ENCODE data around the gene DAND5. TPM values are rescaled to one million over a fixed set of nuclear protein-coding genes. Genes with fewer than 3 reads are reported as not detected.

Gene DAND5
- total and polyA plus RNA-seq, 9 of the 15 experiments (the other 6 are each of a cell fraction or from before 2014, with no cell fraction given): 0.22 to 0.83 (median 0.60) TPM

DNA sequence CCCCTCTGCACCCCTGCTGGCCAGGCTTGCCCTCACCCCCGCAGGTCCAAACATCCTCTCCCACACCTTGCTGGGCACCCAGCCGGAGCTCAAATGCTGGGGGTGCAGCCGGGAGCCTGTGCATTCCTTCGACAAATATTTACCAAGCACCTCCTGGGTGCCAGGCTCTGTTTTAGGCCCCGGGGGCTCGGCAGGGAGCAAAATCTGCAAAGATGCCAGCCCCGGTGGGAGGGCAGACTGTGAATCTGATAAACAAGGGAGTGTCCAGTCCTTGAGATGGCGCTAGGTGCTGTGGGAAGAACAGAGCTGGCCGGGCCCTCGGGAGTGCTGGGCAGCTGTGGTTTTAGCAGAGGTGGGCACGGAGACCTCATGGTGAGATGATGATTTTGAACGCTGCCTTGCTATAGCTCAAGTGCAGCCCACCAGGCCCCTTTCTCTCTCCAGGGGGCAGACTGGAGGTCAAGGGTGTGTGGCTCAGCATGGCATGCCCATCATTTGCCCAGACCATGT is 36.5 kb downstream of the DAND5 start (continued):
- TF ChIP-seq, protein P1, sequence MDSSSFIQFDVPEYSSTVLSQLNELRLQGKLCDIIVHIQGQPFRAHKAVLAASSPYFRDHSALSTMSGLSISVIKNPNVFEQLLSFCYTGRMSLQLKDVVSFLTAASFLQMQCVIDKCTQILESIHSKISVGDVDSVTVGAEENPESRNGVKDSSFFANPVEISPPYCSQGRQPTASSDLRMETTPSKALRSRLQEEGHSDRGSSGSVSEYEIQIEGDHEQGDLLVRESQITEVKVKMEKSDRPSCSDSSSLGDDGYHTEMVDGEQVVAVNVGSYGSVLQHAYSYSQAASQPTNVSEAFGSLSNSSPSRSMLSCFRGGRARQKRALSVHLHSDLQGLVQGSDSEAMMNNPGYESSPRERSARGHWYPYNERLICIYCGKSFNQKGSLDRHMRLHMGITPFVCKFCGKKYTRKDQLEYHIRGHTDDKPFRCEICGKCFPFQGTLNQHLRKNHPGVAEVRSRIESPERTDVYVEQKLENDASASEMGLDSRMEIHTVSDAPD (CRISPR knock-in tag; IDR thresholded peaks at IDR 0.05): no peak
- no peak for TF ChIP-seq ZNF124 (CRISPR knock-in tag; IDR thresholded peaks at IDR 0.05)
- TF ChIP-seq, protein P2, sequence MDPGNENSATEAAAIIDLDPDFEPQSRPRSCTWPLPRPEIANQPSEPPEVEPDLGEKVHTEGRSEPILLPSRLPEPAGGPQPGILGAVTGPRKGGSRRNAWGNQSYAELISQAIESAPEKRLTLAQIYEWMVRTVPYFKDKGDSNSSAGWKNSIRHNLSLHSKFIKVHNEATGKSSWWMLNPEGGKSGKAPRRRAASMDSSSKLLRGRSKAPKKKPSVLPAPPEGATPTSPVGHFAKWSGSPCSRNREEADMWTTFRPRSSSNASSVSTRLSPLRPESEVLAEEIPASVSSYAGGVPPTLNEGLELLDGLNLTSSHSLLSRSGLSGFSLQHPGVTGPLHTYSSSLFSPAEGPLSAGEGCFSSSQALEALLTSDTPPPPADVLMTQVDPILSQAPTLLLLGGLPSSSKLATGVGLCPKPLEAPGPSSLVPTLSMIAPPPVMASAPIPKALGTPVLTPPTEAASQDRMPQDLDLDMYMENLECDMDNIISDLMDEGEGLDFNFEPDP (CRISPR knock-in tag; IDR thresholded peaks at IDR 0.05): no peak
- no peak for TF ChIP-seq MCM3 (IDR thresholded peaks at IDR 0.05)
- no peak for TF ChIP-seq STAG1 (CRISPR knock-in tag; IDR thresholded peaks at IDR 0.05; ENCODE audit: borderline replicate concordance)
- TF ChIP-seq, protein P3, sequence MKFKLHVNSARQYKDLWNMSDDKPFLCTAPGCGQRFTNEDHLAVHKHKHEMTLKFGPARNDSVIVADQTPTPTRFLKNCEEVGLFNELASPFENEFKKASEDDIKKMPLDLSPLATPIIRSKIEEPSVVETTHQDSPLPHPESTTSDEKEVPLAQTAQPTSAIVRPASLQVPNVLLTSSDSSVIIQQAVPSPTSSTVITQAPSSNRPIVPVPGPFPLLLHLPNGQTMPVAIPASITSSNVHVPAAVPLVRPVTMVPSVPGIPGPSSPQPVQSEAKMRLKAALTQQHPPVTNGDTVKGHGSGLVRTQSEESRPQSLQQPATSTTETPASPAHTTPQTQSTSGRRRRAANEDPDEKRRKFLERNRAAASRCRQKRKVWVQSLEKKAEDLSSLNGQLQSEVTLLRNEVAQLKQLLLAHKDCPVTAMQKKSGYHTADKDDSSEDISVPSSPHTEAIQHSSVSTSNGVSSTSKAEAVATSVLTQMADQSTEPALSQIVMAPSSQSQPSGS (CRISPR knock-in tag; IDR thresholded peaks at IDR 0.05): no peak
- no peak for TF ChIP-seq HNRNPUL1 (IDR thresholded peaks at IDR 0.05; ENCODE audit: low read length)

Measured in K562 (cell line).